Nucleus accumbens (tissue), 56 donors: ENCODE results near the gene WDR77.

Experiments
- DNase-seq, 56 donors: peaks; one replicate each; lab custom pipeline; 2025; lab: John Stamatoyannopoulos, UW

WDR77 gene

GRCh38 chr1:111470596-111470995 is 21.5 kb upstream of the WDR77 start:
- no peak for DNase-seq

GRCh38 chr1:111469539-111469938 is 20.5 kb upstream of the WDR77 start:
- DNase-seq: no peak

- DNase-seq: no peak
Measured at GRCh38 chr1:111468717-111469100, 19.7 kb upstream of the WDR77 start.

GRCh38 chr1:111467865-111468716 is 19.0 kb upstream of the WDR77 start:
- no peak for DNase-seq

- DNase-seq: no peak
Measured at GRCh38 chr1:111466480-111466879, 17.4 kb upstream of the WDR77 start.

- DNase-seq: no peak
Measured at GRCh38 chr1:111465754-111466153, 16.7 kb upstream of the WDR77 start.

- no peak for DNase-seq
Measured at GRCh38 chr1:111463029-111463683, 14.1 kb upstream of the WDR77 start.

GRCh38 chr1:111462370-111463028 is 13.4 kb upstream of the WDR77 start:
- DNase-seq: no peak

GRCh38 chr1:111461765-111462164 is 12.7 kb upstream of the WDR77 start:
- DNase-seq: no peak

GRCh38 chr1:111455642-111456031 is 6.6 kb upstream of the WDR77 start:
- no peak for DNase-seq

GRCh38 chr1:111454859-111455641 is 6.0 kb upstream of the WDR77 start:
- no peak for DNase-seq

GRCh38 chr1:111453706-111454105 is 4.7 kb upstream of the WDR77 start:
- no peak for DNase-seq

GRCh38 chr1:111452581-111452980 is 3.5 kb upstream of the WDR77 start:
- no peak for DNase-seq

GRCh38 chr1:111450185-111450584 is 1.1 kb upstream of the WDR77 start:
- DNase-seq: no peak

GRCh38 chr1:111449703-111450017 is 604 bp upstream of the WDR77 start:
- DNase-seq: no peak

- DNase-seq: peak in 6 of 56 donors; percentile 11 to 68 (median 38)
Measured at GRCh38 chr1:111448482-111448917, 556 bp downstream of the WDR77 start.

- no peak for DNase-seq
Measured at GRCh38 chr1:111446967-111447892, 1.8 kb downstream of the WDR77 start.

GRCh38 chr1:111446546-111446945 is 2.5 kb downstream of the WDR77 start:
- DNase-seq: no peak

- DNase-seq: no peak
Measured at GRCh38 chr1:111444031-111444430, 5.0 kb downstream of the WDR77 start.

- DNase-seq: no peak
Measured at GRCh38 chr1:111442457-111442856, 6.6 kb downstream of the WDR77 start.
